ENCODE measurements around the gene TCF25.

DNA sequence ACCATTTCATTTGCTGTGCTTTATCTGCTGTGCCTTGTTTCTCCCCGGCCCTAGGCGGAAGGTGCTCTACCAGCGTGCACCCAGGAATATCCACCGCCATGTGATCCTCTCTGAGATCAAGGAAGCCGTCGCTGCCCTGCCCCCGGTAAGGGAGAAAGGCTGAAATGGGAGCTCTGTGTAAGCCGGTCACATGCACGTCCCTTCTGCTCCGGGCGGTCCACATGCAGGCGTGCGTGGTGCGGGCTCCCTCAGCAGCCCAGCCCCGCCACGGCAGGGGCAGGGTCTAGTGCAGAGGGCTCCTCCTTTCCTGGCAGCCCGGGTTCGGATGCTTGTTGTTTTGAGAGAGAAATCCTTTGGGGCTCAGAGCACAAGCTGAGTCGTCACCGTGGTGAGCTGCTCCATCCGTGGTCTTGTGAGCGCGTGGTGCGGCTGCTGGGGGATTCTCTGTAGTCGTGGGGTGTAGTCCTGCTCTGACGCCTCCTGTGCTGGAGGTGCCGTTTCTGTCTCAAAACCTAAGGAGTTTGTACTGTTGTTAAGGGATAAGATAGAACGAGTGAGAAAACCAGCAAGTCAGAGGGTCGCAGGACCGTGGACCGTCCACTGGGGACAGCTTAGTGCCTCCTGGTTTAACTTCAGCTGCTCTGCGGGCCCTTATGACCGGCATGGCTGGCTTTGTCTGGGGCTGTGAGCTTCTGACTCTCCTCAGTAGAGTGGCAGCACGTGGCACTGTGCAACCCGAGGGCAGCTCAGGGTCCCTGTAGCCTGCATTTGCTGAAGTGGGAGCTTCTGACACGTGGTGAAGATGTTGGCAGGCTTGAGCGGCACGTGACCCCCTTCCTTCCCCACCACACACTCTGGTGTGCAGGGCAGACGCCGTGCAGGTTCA is 33.0 kb downstream of the TCF25 start:
- TF ChIP-seq POLR2A (IDR thresholded peaks at IDR 0.05) (no peak), POLR2AphosphoS5 (IDR thresholded peaks at IDR 0.05) (no peak)
- TF ChIP-seq, protein P1, sequence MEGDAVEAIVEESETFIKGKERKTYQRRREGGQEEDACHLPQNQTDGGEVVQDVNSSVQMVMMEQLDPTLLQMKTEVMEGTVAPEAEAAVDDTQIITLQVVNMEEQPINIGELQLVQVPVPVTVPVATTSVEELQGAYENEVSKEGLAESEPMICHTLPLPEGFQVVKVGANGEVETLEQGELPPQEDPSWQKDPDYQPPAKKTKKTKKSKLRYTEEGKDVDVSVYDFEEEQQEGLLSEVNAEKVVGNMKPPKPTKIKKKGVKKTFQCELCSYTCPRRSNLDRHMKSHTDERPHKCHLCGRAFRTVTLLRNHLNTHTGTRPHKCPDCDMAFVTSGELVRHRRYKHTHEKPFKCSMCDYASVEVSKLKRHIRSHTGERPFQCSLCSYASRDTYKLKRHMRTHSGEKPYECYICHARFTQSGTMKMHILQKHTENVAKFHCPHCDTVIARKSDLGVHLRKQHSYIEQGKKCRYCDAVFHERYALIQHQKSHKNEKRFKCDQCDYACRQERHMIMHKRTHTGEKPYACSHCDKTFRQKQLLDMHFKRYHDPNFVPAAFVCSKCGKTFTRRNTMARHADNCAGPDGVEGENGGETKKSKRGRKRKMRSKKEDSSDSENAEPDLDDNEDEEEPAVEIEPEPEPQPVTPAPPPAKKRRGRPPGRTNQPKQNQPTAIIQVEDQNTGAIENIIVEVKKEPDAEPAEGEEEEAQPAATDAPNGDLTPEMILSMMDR (IDR thresholded peaks at IDR 0.05), result no peak
